Transverse colon (tissue), 4 donors: ENCODE measurements around the gene CFAP53.

Source experiments
- CTCF ChIP-seq, 5 experiments: fragments of 200-600 bp in 3 of 5; fragments of 450-650 bp in 2 of 5; sonication (generic) in 3 of 5; IDR thresholded peaks; 1 replicate in 2 of 5; 2 replicates in 3 of 5; pipeline ENCODE4 v1.5.1; 2016 to 2017; ENCODE audit warnings: antibody characterized with exemption in 5 of 5, inconsistent platforms in 3 of 5, mild to moderate bottlenecking in 2 of 5, moderate library complexity in 1 of 5
- POLR2AphosphoS5 ChIP-seq, 3 donors: sonication (generic); formaldehyde crosslinking; IDR thresholded peaks; one replicate each; pipeline ENCODE4 v1.6.1; 2016; ENCODE audit warnings: antibody characterized with exemption in 3 of 3

DNA sequence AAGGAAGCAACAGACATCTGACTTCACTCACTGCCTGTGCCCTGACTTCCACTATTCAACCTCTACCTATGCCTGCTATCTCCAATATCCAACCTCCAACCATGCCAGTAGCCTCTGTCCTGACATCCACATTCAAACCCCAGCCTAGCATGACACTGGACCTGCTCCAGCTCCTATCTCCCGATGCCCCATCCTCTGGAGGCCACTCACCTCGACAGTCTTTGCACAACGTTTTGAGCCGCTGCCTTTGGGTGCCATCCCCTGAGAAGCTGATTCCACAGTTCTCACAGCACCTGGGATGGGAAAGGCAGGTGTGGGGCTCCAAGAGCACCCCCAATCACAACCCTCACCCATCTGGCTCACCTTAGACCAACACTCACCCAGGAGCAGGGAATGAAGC, 10.2 kb upstream of the CFAP53 start:
- no peak for TF ChIP-seq CTCF (IDR thresholded peaks at IDR 0.05)
- no peak for TF ChIP-seq POLR2AphosphoS5 (IDR thresholded peaks at IDR 0.05)
